COLO668 (cell line): ENCODE data around the gene WAPL.
"Not testable (repeated sequence)": the region's sequence is repeated elsewhere in the genome, so short reads cannot be mapped to it uniquely, and the experiment has no call there.

Source experiments
- DNase-seq: peaks from one replicate; lab custom pipeline; 2025; ENCODE audit not compliant: unreplicated experiment; lab: John Stamatoyannopoulos, UW

The WAPL gene

DNA sequence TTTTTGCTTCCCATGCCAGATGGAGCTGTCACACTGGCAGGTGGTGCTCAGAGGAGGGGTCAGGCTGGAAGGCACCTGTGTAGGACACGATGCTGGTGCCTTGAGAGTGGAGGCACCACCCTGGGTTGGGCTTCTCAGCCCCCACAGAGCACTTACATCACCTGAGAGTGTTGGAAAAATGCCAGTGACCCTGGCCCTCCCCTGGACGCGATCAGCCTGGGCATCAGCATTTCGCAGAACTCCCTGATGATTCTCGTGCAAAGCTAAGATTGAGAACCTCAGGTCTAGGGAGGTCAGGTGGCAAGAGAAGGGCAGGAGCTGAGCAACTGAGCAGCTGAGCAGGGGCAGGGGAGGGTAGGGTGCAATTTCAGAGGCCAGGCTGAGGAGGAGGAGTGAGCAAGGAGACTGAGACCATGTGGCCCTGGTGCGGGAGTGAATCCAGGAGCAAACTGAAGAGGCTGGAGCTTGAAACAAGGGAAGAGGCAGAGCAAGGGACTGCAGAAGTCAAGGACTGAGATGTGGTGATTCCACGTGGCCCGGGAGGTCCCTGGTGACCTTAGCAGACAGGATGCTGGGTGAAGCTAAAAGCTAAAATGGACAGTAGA is 130.3 kb downstream of the WAPL start:
- DNase-seq, result no peak

DNA sequence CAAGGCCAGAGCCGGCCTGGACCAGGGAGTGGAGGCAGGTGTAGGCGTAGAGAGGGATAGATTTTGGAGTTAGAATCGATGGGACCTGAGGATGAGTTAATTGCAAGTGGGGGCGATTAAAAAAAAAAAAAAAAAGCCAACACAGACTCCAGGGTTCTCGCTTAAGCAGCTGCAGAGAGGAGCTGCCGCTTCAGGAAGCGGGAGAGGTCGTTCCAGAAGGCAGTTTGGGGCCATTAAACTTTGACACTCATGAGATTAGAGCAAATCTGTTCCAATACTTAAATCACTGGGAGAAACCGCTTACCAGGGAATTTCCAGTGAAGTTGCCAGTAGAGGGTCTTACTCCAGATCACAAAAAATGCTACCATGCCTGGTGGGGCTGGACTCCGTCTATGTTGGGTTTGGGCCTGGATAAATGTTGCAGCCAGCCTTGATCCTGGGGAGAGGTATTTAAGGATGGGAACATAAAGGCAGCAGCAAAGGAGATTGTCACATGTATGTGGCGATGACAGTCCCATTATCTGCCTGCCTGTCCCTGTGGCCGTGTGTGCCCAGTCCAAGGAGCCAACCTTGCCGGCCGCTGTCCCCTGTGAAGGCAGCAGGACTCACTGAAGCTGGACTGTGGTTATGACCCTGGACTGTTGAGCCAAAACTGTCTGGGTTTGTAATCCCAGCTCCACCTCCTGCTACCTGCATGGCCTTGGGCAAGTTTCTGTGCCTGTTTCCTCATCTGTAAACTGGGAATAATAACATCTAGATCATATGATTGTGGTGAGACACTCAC is 131.1 kb downstream of the WAPL start:
- no peak for DNase-seq

DNA sequence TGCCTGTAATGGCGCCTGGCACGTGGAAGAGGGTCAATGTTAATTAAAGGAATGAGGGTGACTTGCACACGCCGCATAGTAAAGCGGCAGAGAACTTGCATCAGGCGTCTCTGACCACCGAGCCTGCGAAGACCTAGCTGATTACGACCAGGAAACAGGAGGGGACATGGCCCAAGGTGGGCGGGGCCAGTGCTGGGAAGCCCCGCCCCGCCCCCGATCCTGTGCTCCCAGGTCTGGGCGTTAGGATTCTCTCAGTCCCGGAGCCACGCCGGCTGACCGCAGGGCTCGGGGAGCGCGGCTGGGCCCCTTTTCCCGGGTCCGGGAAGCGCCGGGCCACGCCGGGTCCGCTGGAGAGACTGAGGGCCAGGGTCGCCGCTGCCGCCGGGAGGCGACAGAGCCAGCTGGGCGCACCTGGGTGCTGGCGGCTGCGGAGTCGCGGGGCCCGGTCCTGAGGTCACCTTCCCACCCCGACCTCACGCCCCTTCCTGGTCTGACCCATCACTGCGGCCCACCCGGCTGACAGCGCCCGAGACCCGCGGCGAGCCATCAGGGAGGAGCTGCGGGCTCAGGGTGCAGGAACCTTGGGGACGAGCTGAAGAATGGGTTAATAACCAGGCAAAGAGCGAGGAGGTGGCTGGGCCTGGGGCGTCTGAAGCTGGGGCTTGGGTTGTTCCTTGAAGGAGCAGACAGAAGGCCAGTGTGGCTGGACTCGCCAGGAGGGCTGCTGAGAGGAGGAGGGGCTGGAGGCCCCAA is 132.0 kb downstream of the WAPL start:
- no peak for DNase-seq

DNA sequence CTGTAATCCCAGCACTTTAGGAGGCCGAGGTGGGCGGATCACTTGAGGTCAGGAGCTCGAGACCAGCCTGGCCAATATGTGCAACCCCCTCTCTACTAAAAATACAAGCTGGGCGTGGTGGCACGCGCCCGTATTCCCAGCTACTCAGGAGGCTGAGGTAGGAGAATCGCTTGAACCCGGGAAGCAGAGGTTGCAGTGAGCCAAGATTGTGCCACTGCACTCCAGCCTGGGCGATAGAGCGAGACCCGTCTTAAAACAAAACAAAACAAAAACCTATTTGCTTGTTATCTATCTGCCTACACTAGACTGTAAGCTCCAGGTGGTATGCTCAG is 132.5 kb downstream of the WAPL start:
- DNase-seq, result not testable (repeated sequence)

DNA sequence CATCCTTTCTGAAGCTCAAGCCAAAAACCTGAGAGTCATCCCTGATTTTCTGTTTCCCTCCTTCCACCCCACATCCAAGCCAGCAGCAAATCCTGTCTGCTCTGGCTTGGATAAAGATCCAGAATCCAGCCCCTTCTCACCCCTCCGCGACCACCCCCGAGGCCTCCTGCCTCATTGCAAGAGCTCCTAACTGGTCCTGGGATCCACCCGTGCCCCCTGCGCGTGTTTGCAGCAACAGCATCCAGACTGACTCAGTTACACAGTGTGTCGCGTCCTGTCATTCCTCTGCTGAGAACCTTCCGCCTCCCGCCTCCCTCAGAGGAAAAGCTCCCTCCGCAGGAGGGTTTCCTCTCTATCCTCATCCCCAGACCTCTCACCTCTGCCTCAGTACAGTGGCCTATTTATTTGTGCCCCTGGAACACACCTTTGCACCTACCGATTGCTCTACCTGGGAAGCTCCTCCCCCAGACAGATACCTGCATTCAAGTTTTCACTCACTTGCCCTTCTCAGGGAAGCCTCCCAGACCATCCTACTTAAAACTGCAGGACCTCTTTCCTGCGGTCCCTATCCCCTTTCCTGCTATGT is 133.4 kb downstream of the WAPL start:
- DNase-seq, result no peak

DNA sequence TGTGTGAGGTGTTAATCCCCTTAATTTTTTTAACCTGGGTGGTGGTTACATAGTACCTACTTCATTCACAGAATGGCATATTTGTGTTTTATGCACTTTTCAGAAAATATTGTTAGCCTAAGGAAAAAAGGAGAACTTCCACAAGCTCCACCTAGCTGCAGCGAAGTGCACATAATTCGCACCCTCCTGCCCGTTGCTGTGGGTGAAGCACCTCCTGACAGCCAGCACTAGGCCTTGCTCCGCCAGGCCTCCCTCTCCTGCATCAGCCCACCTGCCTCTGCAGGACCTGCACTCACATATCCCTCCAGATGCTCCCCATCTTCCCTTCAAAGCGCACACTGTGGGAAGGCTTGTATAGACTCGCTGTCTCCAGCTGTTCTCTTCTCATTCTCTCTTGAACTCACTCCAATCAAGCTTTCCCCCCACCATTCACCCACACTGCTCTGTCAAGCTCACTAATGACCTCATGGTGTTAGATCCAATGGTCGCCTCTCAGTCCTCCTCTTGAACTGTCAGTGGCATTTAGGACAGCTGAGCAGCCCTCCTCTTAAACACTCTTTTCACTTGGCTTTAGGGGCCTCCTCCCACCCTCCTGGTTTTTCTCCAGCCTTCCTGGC is 134.3 kb downstream of the WAPL start:
- DNase-seq, result no peak

DNA sequence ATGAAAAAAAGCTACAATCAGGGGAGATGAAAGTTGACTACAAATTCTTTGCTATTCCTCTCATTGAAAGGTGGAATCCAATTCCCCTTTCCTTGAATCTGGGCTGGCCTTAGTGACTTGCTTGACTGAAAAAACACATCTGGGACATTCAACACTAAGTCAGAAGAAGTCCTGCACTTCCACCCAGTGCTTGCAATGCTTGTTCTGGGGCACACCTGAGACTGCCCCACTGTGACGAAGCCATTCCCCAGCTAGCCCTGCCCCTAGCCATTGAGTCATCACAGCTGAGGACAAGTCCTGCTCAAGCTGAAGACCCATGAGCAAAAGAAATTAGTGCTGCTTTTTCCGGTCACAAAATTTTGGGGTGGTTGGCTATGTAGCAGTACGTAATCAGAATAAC is 135.8 kb downstream of the WAPL start:
- DNase-seq, result no peak
